Measurements from ENCODE around the gene FBXL17.

DNA sequence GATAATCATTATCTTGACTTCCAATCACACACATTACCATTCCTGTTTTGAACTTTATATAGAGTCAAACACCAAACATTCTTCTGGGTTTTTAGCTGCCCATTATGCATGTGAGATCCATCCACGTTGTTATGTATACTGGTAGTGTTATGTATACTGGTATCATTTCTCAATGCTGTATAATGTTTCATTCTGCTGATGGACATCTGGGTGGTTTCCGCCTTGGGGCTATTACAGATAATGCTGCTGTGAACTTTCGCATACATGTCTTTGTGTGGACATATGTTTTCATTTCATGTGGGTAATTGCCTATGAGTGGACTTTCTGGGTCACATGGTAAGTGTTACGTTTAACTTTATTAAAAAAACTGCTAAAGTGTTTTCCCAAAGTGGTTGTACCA lies 493.4 kb downstream of the FBXL17 start:
- TF ChIP-seq ZNF274 (IDR thresholded peaks at IDR 0.05; ENCODE audit: low read length) = no peak
- no peak for TF ChIP-seq ZNF274 (tag by site-specific recombination; IDR thresholded peaks at IDR 0.05; ENCODE audit: borderline replicate concordance)
- TF ChIP-seq ZNF23 (tag by site-specific recombination; IDR thresholded peaks at IDR 0.05; ENCODE audit: borderline replicate concordance) = no peak
- no peak for TF ChIP-seq ZNF555 (tag by site-specific recombination; conservative IDR thresholded peaks at IDR 0.05)
- TF ChIP-seq, protein P1, sequence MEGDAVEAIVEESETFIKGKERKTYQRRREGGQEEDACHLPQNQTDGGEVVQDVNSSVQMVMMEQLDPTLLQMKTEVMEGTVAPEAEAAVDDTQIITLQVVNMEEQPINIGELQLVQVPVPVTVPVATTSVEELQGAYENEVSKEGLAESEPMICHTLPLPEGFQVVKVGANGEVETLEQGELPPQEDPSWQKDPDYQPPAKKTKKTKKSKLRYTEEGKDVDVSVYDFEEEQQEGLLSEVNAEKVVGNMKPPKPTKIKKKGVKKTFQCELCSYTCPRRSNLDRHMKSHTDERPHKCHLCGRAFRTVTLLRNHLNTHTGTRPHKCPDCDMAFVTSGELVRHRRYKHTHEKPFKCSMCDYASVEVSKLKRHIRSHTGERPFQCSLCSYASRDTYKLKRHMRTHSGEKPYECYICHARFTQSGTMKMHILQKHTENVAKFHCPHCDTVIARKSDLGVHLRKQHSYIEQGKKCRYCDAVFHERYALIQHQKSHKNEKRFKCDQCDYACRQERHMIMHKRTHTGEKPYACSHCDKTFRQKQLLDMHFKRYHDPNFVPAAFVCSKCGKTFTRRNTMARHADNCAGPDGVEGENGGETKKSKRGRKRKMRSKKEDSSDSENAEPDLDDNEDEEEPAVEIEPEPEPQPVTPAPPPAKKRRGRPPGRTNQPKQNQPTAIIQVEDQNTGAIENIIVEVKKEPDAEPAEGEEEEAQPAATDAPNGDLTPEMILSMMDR (tag by site-specific recombination; IDR thresholded peaks at IDR 0.05) = no peak
- TF ChIP-seq REPIN1 (tag by site-specific recombination; IDR thresholded peaks at IDR 0.05; ENCODE audit: low read depth) = no peak
- TF ChIP-seq, protein P2, sequence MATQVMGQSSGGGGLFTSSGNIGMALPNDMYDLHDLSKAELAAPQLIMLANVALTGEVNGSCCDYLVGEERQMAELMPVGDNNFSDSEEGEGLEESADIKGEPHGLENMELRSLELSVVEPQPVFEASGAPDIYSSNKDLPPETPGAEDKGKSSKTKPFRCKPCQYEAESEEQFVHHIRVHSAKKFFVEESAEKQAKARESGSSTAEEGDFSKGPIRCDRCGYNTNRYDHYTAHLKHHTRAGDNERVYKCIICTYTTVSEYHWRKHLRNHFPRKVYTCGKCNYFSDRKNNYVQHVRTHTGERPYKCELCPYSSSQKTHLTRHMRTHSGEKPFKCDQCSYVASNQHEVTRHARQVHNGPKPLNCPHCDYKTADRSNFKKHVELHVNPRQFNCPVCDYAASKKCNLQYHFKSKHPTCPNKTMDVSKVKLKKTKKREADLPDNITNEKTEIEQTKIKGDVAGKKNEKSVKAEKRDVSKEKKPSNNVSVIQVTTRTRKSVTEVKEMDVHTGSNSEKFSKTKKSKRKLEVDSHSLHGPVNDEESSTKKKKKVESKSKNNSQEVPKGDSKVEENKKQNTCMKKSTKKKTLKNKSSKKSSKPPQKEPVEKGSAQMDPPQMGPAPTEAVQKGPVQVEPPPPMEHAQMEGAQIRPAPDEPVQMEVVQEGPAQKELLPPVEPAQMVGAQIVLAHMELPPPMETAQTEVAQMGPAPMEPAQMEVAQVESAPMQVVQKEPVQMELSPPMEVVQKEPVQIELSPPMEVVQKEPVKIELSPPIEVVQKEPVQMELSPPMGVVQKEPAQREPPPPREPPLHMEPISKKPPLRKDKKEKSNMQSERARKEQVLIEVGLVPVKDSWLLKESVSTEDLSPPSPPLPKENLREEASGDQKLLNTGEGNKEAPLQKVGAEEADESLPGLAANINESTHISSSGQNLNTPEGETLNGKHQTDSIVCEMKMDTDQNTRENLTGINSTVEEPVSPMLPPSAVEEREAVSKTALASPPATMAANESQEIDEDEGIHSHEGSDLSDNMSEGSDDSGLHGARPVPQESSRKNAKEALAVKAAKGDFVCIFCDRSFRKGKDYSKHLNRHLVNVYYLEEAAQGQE (tag by site-specific recombination; IDR thresholded peaks at IDR 0.05) = no peak
- no peak for TF ChIP-seq GLIS1 (tag by site-specific recombination; IDR thresholded peaks at IDR 0.05)
- no peak for TF ChIP-seq ZNF677 (tag by site-specific recombination; IDR thresholded peaks at IDR 0.05)
- no peak for TF ChIP-seq ZNF248 (tag by site-specific recombination; IDR thresholded peaks at IDR 0.05)
